GM21528 (cell line): ENCODE measurements around the gene PEAK3.

Experiments used
- ATAC-seq: cut with Tn5 transposase; IDR thresholded peaks from one replicate; pipeline ENCODE4 v1.9.1; 2021; ENCODE audit warnings: mild to moderate bottlenecking, moderate library complexity; ENCODE audit not compliant: unreplicated experiment, low FRiP score

The PEAK3 gene

DNA sequence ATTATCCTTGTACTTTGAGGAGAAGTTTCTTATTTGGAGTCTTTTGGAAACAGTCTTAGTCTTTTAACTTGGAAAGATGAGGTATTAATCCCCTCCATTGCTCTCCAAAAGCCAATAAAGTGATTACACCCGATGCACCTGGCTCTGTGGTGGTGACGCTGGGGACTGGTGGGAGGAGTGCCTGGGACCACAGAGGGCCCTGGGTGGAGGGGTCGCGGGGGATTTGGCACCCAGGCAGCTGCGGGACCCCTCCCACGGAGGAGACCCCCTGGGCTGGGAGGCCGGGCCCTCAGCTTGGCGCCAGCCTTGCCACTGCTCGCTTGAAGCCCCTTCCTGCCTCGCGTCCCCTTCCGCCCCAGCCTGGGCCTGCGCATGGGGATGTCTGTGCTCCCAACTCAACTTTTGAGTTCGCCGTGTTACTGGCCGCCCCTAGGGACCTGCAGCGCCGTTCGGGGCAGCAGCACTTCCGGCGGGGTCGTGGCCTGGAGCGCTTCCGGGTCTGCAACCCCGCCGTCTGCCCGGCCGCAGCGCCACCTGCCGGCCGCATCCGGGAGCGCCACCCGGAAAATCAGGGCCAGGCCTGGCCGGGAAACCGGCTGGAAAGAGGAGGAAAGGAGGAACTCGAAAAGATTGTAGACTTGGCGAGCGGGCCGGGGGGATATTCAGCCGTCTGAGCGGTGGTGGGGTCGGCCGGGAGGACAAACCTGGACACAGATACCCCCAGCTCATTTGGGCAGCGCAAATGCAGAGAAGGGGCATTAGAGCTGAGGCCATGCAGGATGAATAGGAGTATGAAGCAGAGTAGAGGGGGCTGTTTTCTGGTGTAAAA lies 8.4 kb downstream of the PEAK3 start:
- no peak for ATAC-seq

DNA sequence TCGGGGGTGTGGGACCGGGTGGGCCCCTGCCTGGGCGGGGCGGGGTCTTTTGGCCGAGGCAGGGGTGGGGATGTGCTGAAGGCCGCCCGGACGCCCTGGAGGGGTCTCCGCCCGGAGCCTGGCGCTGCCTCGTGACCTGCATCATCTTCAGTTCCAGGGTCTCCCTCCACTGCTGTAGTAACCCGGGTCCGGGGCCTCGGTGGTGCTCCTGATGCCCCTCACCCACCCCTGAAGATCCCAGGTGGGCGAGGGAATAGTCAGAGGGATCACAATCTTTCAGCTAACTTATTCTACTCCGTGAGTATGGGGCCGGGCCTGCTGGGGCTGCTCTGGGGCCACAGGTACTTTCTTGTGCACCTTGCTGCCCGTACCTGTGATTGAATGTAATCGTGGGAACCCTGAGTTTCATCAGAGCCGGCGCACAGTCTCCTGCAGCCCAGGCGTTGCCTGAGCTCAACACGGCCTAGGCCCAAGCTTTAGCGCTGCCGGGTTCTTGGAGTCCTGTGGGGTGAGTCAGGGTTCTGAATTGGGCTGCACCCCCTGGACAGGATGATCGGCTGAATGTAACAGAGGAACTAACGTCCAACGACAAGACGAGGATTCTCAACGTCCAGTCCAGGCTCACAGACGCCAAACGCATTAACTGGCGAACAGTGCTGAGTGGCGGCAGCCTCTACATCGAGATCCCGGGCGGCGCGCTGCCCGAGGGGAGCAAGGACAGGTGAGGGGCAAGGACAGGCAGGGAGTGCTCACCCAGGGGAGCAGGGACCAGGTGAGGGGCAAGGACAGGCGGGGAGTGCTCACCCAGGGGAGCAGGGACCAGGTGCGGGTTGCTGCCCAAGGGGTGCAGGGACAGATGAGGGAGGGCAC lies 10.5 kb downstream of the PEAK3 start:
- ATAC-seq = no peak

DNA sequence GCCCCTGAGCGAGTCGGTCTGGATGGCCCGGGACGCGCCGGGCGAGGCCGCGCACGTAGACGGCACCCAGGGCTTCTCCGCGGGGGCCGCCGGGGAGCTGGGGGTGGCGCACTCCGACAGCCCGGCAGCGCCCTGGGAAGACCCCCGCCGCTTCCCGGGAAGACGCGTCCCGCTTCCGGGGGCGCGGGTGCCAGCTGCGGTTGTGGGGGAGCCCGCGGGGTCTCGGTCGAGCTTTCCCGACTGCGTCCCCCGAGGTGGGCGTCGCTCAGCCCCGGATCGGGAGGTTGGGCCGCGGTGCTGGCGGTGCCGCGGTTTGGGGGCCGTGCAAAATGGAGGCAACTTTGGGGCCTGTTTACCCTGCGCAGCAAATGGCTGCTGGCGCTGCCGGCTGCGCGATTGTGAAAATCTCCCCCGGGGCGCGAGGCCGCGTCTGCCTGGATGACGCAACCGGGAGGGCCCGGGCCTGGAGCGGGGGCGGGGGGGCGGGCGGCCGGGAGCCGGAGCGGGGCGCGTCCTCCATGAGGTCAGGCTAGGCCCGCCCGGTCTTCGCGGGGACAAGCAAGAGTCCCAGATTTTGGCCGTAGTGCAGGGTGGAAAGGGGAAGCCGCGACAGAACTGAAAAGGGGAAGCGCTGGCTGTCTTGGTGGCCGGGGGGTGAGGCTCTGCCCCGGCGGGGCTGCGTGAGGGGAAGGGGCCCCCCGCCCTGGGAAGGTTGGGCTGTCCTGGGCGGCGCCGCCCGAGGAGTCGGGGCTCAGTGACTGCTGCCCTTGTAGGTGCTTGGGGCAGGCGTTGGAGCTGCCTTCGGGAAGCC lies 11.3 kb downstream of the PEAK3 start:
- no peak for ATAC-seq

DNA sequence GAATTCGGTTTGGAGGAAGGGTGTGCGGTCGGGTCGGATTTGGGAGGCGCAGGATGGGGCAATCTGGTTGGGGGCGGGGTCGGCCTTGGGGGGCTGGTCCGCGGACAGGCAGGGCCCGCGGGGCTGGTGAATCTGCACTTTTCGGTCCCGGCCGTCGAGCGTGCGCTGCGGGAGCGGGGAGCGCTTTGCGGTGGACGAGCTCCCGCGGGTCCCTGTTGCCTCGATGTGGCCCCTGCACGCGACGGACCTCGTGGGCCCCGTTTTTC lies 11.9 kb downstream of the PEAK3 start:
- no peak for ATAC-seq

DNA sequence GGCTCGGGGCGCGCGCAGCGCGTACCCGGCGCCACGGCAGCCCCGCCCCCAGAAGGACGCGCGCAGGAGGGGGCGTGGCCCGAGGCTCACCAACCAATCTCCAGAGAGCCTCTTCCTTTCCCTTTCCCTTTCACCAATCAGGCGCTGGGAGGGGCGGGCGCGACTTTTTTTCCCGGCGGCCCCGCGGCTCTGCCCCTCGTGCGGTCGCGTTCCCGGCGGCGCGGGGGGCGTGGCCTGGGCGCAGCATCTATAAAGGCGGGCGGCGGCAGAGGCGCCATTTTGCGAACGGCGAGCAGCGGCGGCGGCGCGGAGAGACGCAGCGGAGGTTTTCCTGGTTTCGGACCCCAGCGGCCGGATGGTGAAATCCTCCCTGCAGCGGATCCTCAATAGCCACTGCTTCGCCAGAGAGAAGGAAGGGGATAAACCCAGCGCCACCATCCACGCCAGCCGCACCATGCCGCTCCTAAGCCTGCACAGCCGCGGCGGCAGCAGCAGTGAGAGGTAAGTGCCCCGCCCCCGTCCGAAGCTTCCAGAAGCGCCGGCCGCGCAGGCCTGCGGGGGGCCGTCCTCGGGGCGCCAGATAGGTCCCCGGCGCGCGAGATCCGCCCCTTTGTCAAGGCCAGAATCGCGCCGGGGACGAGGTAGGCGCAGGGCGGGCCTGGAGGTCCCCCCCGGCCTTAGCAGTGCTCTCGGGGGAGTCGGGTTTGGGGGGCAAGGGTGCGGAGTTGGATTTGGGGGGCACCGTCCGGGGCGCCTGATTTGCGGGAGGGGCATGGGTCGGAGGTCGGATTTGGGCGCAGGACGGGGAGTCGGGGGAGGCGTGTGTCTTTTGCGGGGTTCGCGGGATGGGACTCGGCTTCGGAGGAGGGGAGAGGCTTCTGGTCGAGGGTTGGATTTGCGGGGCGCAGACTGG lies 12.5 kb downstream of the PEAK3 start:
- ATAC-seq = peak; percentile 59

DNA sequence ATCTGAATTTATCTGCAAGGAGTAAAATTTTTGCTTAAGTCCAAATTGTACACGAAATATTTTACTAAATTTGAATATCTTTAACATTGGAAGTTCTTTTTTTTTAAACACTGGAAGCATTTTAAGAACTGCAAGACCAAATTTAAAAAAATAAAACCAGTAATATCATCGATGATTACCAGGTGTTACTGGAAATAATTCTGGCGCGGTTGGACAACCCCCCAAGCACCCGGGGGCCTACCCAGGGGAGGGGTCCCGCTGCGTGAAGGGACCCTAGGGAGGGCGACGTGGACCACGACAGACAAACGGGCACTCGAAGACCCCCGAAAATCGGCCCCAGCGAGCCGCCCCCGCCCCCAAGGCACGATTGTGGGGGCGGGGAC lies 13.1 kb downstream of the PEAK3 start:
- no peak for ATAC-seq

DNA sequence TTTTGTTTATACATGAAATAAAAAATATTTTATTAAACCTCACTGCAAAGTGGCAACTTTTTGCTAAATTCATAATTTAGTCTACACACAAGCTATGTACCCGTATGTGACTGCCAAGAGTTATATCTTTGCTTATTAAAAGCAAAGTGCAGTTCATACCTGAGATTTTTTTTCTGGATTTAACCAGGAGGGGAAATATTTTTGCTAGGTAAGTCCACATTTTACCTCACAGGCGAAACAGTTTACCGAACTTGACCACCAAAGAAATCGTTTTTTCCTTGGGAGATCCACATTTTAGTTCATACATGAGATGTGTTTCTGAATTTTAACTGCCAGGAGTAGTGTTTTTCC lies 13.5 kb downstream of the PEAK3 start:
- no peak for ATAC-seq

DNA sequence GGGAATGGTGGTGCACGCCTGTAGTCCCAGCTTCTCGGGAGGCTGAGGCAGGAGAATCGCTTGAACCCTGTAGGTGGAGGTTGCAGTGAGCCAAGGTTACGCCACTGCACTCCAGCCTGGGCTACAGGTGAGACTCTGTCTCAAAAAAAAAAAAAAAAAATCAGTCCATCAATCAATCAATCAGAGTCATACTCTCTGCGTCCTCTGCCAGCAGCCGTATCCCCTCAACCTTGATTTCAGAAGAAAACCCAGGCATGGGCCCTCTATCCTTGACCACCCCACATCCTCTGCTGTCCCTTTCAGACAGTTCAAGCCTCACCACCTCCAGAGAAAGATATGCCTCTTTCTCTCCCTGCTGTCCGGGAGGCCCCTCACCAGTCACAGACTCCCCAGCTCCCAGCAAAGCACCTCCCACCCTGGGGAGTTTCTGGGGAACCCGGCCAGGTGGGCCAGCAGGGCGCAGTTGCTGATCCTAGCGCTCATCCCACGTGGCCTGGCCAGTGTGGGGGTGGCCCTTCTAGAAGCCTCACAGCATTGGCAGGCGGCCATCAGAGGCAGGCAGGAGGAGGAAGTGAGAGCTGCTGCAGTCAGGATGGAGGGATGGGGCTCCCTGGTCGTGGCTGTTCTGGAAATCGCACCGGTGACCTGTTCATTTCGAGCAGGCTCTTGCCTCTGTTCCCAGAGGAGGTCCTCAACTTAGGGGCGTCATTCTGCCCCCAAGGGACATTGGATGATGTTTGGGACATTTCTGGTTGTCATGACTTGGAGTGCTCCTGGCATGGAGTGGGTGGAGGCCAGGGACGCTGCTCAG lies 15.6 kb downstream of the PEAK3 start:
- ATAC-seq = no peak

DNA sequence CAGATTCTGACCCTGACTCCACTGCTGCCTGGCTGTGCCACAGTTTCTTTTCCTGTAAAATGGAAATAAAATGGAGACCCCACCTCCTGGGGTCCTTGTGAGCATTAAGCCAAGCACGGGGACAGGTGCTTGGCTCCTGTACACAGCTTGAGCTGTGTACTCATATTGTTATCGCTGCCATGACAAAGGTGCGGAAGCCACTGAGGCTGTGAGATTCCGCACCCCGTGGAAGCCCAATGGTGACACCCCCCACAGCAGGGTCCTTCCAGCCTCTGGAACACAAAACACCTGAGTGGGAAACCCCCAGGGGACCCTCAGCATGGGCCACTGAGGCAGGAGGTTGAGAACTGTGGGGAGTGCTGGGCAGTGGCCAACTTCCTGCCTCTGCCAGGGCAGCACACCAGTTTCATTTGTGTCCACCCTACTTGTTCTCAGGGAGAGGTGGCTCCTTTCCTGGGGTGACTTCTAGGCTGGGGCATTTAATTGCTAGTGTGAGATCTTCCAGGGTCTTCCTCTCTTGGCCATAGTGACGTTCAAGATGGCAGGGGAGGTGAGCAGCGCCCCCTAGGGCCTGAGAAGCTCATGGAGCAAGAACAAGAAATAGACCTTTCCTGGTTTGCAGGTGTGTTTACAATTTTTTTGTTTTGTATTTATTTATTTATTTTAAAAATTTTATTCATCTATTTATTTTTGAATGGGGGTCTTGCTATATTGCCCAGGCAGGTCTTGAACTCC lies 20.4 kb downstream of the PEAK3 start:
- ATAC-seq = no peak

DNA sequence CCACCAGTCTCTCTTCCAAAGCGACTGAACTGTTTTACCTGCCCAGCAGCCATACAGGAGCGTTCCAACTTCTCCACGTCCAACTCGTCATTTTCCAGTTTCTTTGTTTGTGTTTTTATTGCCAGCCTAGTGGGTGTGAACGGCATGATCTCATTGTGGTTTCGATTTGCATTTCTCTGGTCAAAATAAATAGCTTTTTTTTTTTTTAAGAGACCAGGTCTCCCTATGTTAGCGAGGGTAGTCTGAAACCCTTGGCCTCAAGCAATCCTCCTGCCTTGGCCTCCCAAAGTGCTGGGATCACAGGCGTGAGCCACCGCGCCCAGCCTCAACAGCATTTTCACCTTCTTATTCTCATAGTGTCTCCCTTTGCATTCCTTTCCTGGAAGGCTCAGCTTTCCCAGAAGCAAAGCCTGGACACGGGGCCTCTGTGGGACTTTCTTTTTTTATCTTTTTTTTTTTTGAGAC lies 21.6 kb downstream of the PEAK3 start:
- ATAC-seq = no peak

DNA sequence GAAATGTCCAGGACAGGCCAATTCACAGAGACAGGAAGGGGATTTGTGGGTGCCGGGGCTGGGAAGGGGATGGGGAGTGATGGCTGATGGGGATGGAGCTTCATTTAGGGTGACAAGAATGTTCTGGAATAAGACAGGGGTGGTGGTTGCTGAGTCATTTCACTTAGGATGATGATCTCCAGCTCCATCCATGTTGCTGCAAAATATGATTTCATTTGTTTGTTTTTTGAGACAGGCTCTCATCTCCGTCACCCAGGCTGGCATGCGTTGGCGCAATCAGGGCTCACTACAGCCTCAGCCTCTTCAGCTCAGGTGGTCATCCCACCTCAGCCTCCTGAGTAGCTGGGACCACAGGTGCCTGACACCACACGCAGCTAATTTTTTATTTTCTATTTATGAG lies 22.6 kb downstream of the PEAK3 start:
- ATAC-seq = no peak

DNA sequence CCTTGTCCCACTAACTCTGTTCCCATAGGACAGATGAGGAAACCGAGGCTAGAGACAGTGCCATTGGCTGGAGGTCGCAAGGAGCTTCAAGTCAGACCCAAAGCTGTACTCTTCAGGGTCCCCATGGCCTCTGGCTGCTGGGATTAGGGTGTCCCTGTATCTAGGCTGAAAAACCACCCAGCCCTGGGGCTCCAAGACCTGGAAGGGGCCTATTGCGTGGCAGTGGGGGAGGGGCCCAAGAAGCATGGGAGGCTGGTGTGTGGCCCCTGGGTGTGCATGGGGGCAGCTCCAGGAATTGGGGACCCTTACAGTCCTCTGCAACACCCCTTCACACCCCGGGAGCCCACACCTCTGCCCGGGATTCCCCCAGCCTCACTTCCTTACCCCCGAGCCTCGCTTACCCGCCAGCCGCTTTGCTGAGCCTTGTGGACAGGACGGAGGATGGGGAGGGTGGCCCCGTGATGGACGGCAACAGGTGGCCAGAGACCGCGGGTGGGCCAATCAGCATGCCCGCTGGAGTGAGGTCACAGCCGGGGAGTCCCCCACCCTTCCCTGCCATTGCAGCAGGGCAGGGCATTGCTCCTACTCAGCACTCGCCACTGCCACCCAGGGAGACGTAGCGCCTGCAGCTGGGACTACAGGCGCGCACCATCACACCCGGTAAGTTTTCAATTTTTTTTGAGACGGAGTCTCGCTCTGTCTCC lies 25.8 kb downstream of the PEAK3 start, which contains the start of gene JSRP1:
Gene JSRP1 (minus strand): TSS at position 436 of the 704 bp plus-strand sequence. CDS start 1,103 bp downstream, outside the sequence.
- ATAC-seq = no peak

DNA sequence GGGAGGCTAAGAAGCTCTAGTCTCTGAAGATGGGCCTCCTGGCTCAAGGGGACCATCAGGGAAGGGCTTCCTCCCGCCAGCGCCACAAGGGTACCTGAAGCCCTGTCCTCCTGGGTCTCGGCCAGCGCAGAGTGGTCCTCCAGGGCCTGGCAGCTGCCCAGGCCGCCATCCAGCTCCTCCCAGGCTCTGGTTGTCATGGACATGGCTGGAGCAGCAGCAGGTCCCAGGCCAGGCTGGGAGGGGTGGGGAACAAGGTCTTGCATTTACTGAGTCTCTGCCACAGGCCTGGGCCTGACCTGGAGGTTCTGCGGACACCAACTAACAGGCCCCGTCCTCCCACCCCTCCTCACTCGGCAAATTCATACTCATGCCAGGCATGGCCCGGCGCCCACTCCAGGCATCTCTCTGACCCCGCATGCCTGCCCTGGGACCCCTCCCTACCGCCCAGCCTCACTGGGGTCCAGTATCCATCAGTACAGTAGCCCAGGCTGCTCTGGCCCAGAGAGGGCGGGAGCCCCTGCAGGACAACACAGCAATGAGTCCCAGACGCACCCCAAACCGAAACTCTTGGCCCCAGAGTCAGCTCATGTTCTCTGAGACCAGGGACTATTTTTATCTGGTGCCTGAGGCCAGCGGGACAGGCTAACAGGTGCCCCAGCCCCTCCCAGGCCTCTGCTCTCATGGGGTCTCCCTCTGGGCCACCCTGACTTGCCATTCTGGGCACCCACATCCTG lies 26.7 kb downstream of the PEAK3 start:
- ATAC-seq = no peak

DNA sequence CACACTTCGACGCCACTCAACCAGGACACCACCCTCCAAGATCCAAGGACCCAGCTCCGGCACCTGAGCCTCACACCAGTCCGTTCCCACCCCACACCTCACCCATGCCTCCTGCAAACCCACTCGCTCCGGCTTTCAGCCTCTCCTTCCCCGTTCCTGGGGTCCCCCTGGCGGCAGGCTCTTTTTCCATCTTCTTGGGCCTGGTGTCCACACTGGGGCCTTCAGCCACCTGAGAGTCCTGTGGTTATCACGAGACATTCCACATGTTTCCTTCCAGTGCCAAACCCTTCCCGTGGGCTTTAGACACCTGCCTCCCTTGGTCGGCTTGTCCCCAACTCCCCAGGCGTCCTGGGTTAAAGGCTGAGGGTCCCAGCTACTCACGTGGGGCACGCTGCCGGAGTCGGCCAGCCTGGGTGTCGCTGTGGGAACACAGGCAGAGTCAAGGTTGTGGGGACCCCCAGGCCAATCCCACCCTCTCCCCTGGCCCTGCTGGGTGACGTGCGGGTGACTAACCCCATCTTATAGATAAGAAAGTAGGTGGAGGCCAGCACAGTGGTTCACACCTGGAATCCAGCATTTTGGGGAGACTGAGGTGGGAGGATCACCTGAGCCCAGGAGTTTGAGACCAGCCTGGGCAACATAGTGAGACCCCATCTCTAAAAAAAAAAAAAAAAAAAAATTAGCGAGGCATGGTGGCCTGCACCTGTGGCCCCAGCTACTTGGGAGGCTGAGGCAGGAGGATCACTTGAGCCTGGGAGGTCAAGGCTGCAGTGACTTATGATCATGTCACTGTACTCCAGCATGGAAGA lies 27.7 kb downstream of the PEAK3 start:
- ATAC-seq = no peak

DNA sequence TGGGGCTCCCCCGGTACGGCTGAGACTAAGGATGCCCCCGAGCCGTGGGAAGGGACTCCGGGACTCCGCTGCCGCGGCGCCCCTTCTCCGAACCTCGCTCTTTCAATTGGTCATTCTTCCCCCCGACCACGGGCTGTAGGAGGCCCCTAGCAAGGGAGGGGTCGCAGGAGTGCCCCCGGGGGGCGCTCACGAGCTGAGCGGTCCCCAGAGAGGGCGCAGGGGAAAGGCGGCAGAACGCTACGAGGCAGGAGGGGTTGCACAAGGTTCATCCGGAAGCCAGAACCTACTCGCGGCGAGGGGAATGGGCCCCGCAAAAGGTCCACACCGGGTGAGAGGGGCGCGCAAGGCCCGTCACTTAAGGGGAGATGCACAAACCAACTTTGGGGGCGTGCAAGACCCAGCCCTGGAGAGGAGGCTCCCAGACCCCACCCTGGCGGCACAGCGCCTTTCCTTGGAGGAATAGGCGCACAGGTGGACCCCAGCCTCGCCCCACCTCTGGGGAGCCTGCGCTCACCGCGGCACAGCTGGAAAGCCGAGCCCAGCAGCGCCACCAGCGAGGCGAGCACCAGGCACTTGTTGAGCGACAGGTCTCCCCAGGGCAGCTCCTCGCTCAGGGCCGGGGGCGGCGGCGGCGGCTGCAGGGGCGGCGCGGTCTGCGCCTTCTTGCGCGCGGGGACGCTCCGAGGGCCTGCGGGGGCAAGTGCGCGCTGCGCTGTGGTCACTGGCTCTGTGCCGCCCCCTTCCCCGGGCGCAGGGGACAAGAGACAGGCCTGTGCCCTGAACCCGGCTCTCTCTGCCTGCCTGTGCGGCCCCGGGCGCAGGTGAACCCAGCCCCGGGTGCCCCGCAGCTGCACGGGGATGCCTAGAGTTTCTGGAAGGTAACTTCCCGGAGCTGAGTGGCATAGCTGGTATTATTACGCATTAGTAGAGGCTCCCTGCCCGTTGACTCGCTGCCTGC lies 28.6 kb downstream of the PEAK3 start:
- no peak for ATAC-seq

DNA sequence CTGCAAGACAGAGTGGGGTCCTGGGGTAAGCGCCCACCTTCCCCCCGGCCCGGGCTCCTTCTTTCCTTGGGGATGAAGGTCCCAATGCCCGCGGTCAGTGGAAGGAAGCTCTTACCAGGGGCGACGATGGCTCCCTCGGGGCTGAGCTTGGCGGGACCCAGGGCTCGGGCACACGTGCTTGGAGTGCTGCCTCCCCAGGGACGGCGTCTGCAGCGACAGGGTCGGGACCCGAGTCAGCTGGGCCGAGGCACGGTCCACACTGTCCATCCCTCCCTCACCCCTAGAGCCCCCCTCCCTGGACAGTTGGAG lies 29.2 kb downstream of the PEAK3 start:
- no peak for ATAC-seq
